Thyroid gland (tissue), 4 donors: ENCODE measurements around the gene TRIM77. TPM values are rescaled to one million over a fixed set of nuclear protein-coding genes. Genes with fewer than 3 reads are reported as not detected.
A peak's percentile ranks its signal among the peaks of the same experiment; 100 is the strongest.
"Not testable (repeated sequence)": the region's sequence is repeated elsewhere in the genome, so short reads cannot be mapped to it uniquely, and the experiment has no call there.

Experiments
- DNase-seq, 2 donors: peaks; one replicate each; pipeline ENCODE4 v3.0.0-alpha.2; 2019
- H3K27ac ChIP-seq, 3 donors: fragments of 200-600 bp; sonication (generic); 1 replicate in 2 of 3; 2 replicates in 1 of 3; pipeline ENCODE4 v1.5.1; 2016 to 2019; ENCODE audit warnings: mild to moderate bottlenecking in 1 of 3, moderate library complexity in 1 of 3
- H3K27me3 ChIP-seq: fragments of 200-600 bp; sonication (generic); one replicate; pipeline ENCODE4 v1.5.1; 2019
- H3K36me3 ChIP-seq, 2 donors: fragments of 200-600 bp; sonication (generic); one replicate each; pipeline ENCODE4 v1.5.1; 2016 to 2019
- H3K4me1 ChIP-seq, 2 donors: fragments of 200-600 bp; sonication (generic); one replicate each; pipeline ENCODE4 v1.5.1; 2017 to 2019
- H3K4me3 ChIP-seq, 3 donors: fragments of 200-600 bp; sonication (generic); replicated peaks in 1 of 3; 1 replicate in 2 of 3; 2 replicates in 1 of 3; pipeline ENCODE4 v1.5.1; 2016; ENCODE audit warnings: mild to moderate bottlenecking in 1 of 3
- H3K9me3 ChIP-seq: fragments of 200-600 bp; sonication (generic); one replicate; pipeline ENCODE4 v1.5.1; 2017
- CTCF ChIP-seq, 6 experiments: fragments of 200-600 bp in 3 of 6; fragments of 450-650 bp in 3 of 6; sonication (generic) in 3 of 6; IDR thresholded peaks; one replicate each; pipeline ENCODE4 v1.5.1; 2016 to 2019; ENCODE audit warnings: antibody characterized with exemption in 6 of 6, mild to moderate bottlenecking in 2 of 6, inconsistent platforms in 1 of 6, moderate library complexity in 1 of 6
- POLR2A ChIP-seq, 2 donors: fragments of 450-650 bp; IDR thresholded peaks; one replicate each; pipeline ENCODE4 v1.6.1; 2017; ENCODE audit warnings: antibody characterized with exemption in 2 of 2, mild to moderate bottlenecking in 2 of 2, moderate library complexity in 1 of 2
- WGBS, 2 donors: methylation state at CpG; one replicate each; pipeline ENCODE4 v1.1.5; 2017; 5-methylcytosine and 5-hydroxymethylcytosine counted together
- intact Hi-C: fragments of 100-400 bp; cut with DNase I; formaldehyde crosslinking; loops from one replicate; pipeline ENCODE4 v1.15.1; 2023
- total RNA-seq, 4 donors: library from RNA; depleted of rRNA; stranded (reverse); fragments of >200 nt; gene quantifications; one replicate each; pipeline ENCODE4 v1.2.3, GENCODE V29; 2016

TRIM77 gene
- total RNA-seq: not detected

- H3K27me3 ChIP-seq, DNase-seq, H3K9me3 ChIP-seq, H3K4me3 ChIP-seq, intact Hi-C loops, H3K4me1 ChIP-seq, H3K27ac ChIP-seq, H3K36me3 ChIP-seq: not testable (repeated sequence)
- whole genome bisulfite sequencing, 2 donors: 72 to 82% methylated on average over 2 of the region's 2 CpGs
Observed at GRCh38 chr11:89709999-89710398, at the start of gene TRIM77. Gene TRIM77, plus strand, starts transcription at chr11:89710299. Its CDS starts 0 bp downstream, at chr11:89710299.

GRCh38 chr11:89667001-89667400, 43.1 kb upstream of the TRIM77 start:
- no peak for TF ChIP-seq CTCF (IDR thresholded peaks at IDR 0.05)
- no peak for TF ChIP-seq POLR2A (IDR thresholded peaks at IDR 0.05)
- Histone ChIP-seq H3K27me3 (no peaks in the 10 kb centered on the region), H3K4me1 (no peaks in the 10 kb centered on the region), H3K27ac (no peak overlapping the region), H3K9me3 (no peaks in the 10 kb centered on the region), H3K36me3 (no peaks in the 10 kb centered on the region), H3K4me3 (no peak overlapping the region)
- intact Hi-C loops: no loop called here
- no peak for DNase-seq
- 87 to 94% methylated on average over 3 of the region's 3 CpGs for WGBS, 2 donors

GRCh38 chr11:89668158-89668557, 41.9 kb upstream of the TRIM77 start:
- H3K9me3 ChIP-seq, H3K4me3 ChIP-seq, H3K4me1 ChIP-seq, DNase-seq, intact Hi-C loops, H3K27me3 ChIP-seq, H3K36me3 ChIP-seq, H3K27ac ChIP-seq: not testable (repeated sequence)
- WGBS, 2 donors: 72 to 80% methylated on average over 6 of the region's 6 CpGs

GRCh38 chr11:89669586-89669985, 40.5 kb upstream of the TRIM77 start:
- H3K9me3 ChIP-seq, H3K4me3 ChIP-seq, intact Hi-C loops, H3K27me3 ChIP-seq, H3K27ac ChIP-seq, H3K36me3 ChIP-seq, H3K4me1 ChIP-seq, DNase-seq: not testable (repeated sequence)

- H3K27me3 ChIP-seq, DNase-seq, H3K4me1 ChIP-seq, H3K27ac ChIP-seq, H3K4me3 ChIP-seq, H3K9me3 ChIP-seq, intact Hi-C loops, H3K36me3 ChIP-seq: not testable (repeated sequence)
- WGBS, 2 donors: 55 to 65% methylated on average over 4 of the region's 4 CpGs
Observed at GRCh38 chr11:89669993-89670669, 40.0 kb upstream of the TRIM77 start.

- H3K9me3 ChIP-seq, H3K27ac ChIP-seq, H3K27me3 ChIP-seq, H3K4me3 ChIP-seq, DNase-seq, H3K36me3 ChIP-seq, intact Hi-C loops, H3K4me1 ChIP-seq: not testable (repeated sequence)
Observed at GRCh38 chr11:89672547-89672946, 37.6 kb upstream of the TRIM77 start.

GRCh38 chr11:89673380-89673779, 36.7 kb upstream of the TRIM77 start:
- WGBS, 2 donors: 64 to 69% methylated on average over 2 of the region's 2 CpGs
- H3K4me1 ChIP-seq, H3K36me3 ChIP-seq, H3K9me3 ChIP-seq, H3K27ac ChIP-seq, H3K27me3 ChIP-seq, H3K4me3 ChIP-seq, DNase-seq, intact Hi-C loops: not testable (repeated sequence)

GRCh38 chr11:89675383-89675782, 34.7 kb upstream of the TRIM77 start:
- peak in 2 of 6 experiments; percentile 36 to 40 for TF ChIP-seq CTCF (IDR thresholded peaks at IDR 0.05)
- H3K9me3 ChIP-seq, H3K4me1 ChIP-seq, H3K36me3 ChIP-seq, DNase-seq, H3K4me3 ChIP-seq, H3K27me3 ChIP-seq, intact Hi-C loops, H3K27ac ChIP-seq: not testable (repeated sequence)
- WGBS, 2 donors: 70 to 71% methylated on average over 2 of the region's 2 CpGs

- H3K4me3 ChIP-seq, intact Hi-C loops, H3K9me3 ChIP-seq, DNase-seq, H3K36me3 ChIP-seq, H3K27me3 ChIP-seq, H3K4me1 ChIP-seq, H3K27ac ChIP-seq: not testable (repeated sequence)
- 72 to 73% methylated on average over 4 of the region's 4 CpGs for WGBS, 2 donors
Observed at GRCh38 chr11:89675948-89676347, 34.2 kb upstream of the TRIM77 start.

GRCh38 chr11:89707080-89707479, 3.0 kb upstream of the TRIM77 start:
- WGBS, 2 donors: 52 to 80% methylated on average over 4 of the region's 4 CpGs
- not testable (repeated sequence) for H3K9me3 ChIP-seq

GRCh38 chr11:89724866-89725498, 14.9 kb downstream of the TRIM77 start:
- H3K4me3 ChIP-seq, intact Hi-C loops, H3K27me3 ChIP-seq, H3K27ac ChIP-seq, H3K4me1 ChIP-seq, DNase-seq, H3K36me3 ChIP-seq, H3K9me3 ChIP-seq: not testable (repeated sequence)
- WGBS, 2 donors: 77 to 81% methylated on average over 2 of the region's 2 CpGs

More at GRCh38 chr11:89707080-89707479, 3.0 kb upstream of the TRIM77 start:
- H3K4me3 ChIP-seq, H3K27ac ChIP-seq, H3K36me3 ChIP-seq, H3K27me3 ChIP-seq, DNase-seq, H3K4me1 ChIP-seq, intact Hi-C loops: not testable (repeated sequence)
